ENCODE results near the gene TAB2. TPM values are rescaled to one million over a fixed set of nuclear protein-coding genes. Genes with fewer than 3 reads are reported as not detected.

TAB2 gene
- total RNA-seq, 4 donors from 2014 or later: 63.7 to 73.5 (median 69.2) TPM

DNA sequence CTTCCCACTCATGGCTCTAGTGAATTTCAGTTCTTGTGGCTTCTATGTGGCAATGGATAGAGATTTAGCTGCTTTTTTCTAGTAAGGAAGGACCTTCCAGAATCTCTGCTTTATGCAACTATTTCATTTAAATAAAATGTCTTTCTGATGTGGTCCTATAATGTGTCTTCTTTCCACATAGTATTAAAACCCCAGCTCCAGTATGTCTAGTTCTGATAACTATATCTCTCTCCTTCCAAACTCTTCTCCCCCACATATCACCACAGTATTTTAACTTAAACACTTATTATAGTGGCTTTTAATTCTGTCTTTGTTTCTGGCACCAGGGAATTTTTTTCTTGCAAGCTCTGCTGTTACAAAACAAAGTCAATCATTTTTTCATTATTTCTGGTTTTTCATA is 41.9 kb downstream of the TAB2 start:
- Histone ChIP-seq H3K4me1 (peaks cover 6 to 11% of the 10 kb centered on the region in 2 donors), H3K9me3 (no peaks in the 10 kb centered on the region), H3K27ac (no peak overlapping the region), H3K4me3 (no peak overlapping the region), H3K27me3 (no peaks in the 10 kb centered on the region), H3K36me3 (no peaks in the 10 kb centered on the region)
- intact Hi-C loops (cut with DNase I; ENCODE audit: low total_unique reads) (no loop called here), in situ Hi-C loops (cut with MboI; ENCODE audit: low sequenced_read_pairs in 4 of 4) (no loop called here)
- TF ChIP-seq POLR2A (IDR thresholded peaks at IDR 0.05) (no peak), CTCF (IDR thresholded peaks at IDR 0.05 in 4 of 5, conservative IDR thresholded peaks at IDR 0.05 in 1 of 5) (no peak)
- ATAC-seq (no peak), DNase-seq (no peak)

- no peak overlapping the region for H3K4me3 ChIP-seq
- intact Hi-C loops (cut with DNase I; ENCODE audit: low total_unique reads) (no loop called here), in situ Hi-C loops (cut with MboI; ENCODE audit: low sequenced_read_pairs in 4 of 4) (no loop called here)
- H3K27me3 ChIP-seq: no peaks in the 10 kb centered on the region
- DNase-seq: no peak
- no peak for ATAC-seq
- TF ChIP-seq POLR2A (IDR thresholded peaks at IDR 0.05) (no peak), CTCF (IDR thresholded peaks at IDR 0.05 in 4 of 5, conservative IDR thresholded peaks at IDR 0.05 in 1 of 5) (no peak)
- no peak overlapping the region for H3K27ac ChIP-seq
- no peaks in the 10 kb centered on the region for H3K36me3 ChIP-seq
- H3K4me1 ChIP-seq: peaks cover 14 to 18% of the 10 kb centered on the region in 2 donors
- H3K9me3 ChIP-seq: no peaks in the 10 kb centered on the region
Measured at GRCh38 chr6:149360536-149360935, 43.0 kb downstream of the TAB2 start.

GRCh38 chr6:149362289-149362688 is 44.8 kb downstream of the TAB2 start:
- H3K9me3 ChIP-seq: no peaks in the 10 kb centered on the region
- no peak overlapping the region for H3K4me3 ChIP-seq

GRCh38 chr6:149363154-149363553 is 45.6 kb downstream of the TAB2 start:
- intact Hi-C loops (cut with DNase I; ENCODE audit: low total_unique reads): no loop called here
- no peak overlapping the region for H3K4me3 ChIP-seq

More at GRCh38 chr6:149362289-149362688, 44.8 kb downstream of the TAB2 start:
- Histone ChIP-seq H3K27me3 (no peaks in the 10 kb centered on the region), H3K4me1 (peaks cover 18 to 23% of the 10 kb centered on the region in 2 donors), H3K27ac (no peak overlapping the region), H3K36me3 (no peaks in the 10 kb centered on the region)
- in situ Hi-C loops (cut with MboI; ENCODE audit: low sequenced_read_pairs in 4 of 4) (no loop called here), intact Hi-C loops (cut with DNase I; ENCODE audit: low total_unique reads) (no loop called here)
- no peak for TF ChIP-seq POLR2A (IDR thresholded peaks at IDR 0.05)
- TF ChIP-seq CTCF (IDR thresholded peaks at IDR 0.05 in 4 of 5, conservative IDR thresholded peaks at IDR 0.05 in 1 of 5): no peak
- ATAC-seq (no peak), DNase-seq (no peak)

More at GRCh38 chr6:149363154-149363553, 45.6 kb downstream of the TAB2 start:
- DNase-seq (no peak), ATAC-seq (no peak)
- H3K36me3 ChIP-seq: no peaks in the 10 kb centered on the region
- no peaks in the 10 kb centered on the region for H3K9me3 ChIP-seq
- TF ChIP-seq CTCF (IDR thresholded peaks at IDR 0.05 in 4 of 5, conservative IDR thresholded peaks at IDR 0.05 in 1 of 5) (no peak), POLR2A (IDR thresholded peaks at IDR 0.05) (no peak)
- peaks cover 24 to 27% of the 10 kb centered on the region in 2 donors for H3K4me1 ChIP-seq
- no peak overlapping the region for H3K27ac ChIP-seq
- no peaks in the 10 kb centered on the region for H3K27me3 ChIP-seq
- in situ Hi-C loops (cut with MboI; ENCODE audit: low sequenced_read_pairs in 4 of 4): no loop called here
